HG03442 (cell line): ENCODE measurements around the gene GLI2.

Experiments
- ATAC-seq: cut with Tn5 transposase; IDR thresholded peaks from one replicate; pipeline ENCODE4 v1.9.1; 2021; ENCODE audit warnings: mild to moderate bottlenecking, moderate library complexity; ENCODE audit not compliant: unreplicated experiment

GLI2 gene

GRCh38 chr2:120769076-120769786, 33.6 kb downstream of the GLI2 start:
- ATAC-seq: no peak

DNA sequence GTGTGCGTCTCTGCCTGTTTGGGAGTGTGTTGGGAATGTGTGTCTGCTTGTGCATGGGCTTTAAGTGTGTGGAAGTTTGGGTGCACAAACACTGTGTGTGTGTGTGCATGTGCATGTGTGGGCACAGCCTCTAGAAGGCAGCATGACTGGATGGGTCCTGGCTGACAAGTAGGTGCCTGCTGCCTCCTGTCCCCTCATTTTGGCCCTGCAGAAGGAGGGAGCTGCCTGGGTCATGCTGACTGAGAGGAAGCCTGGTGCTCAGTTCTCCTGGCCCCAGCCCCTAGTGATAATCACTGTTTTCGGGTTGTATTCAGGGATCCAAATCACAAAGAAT, 34.1 kb downstream of the GLI2 start:
- no peak for ATAC-seq

GRCh38 chr2:120770176-120770575, 34.5 kb downstream of the GLI2 start:
- ATAC-seq: no peak

DNA sequence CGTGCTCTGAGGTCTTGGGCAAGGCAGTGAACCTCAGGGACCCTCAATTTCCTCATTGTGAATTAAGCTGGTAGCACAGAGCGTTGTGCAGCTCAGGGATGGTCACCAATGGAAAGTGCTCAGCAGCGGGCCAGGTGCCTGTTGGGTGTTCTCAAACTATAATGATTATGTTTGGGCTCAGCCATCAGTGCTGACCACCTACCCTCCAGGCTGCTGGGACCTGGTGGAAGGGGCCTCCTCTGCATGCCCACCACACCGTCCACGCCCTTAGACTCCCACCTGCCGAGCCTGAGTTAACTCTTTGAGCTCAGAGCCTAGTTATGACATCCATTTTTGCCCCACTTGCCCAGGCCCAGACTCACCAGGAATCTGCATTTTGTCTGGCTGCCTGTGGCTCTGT, 35.0 kb downstream of the GLI2 start:
- ATAC-seq: no peak

- no peak for ATAC-seq
Observed at GRCh38 chr2:120771111-120771780, 35.6 kb downstream of the GLI2 start.

DNA sequence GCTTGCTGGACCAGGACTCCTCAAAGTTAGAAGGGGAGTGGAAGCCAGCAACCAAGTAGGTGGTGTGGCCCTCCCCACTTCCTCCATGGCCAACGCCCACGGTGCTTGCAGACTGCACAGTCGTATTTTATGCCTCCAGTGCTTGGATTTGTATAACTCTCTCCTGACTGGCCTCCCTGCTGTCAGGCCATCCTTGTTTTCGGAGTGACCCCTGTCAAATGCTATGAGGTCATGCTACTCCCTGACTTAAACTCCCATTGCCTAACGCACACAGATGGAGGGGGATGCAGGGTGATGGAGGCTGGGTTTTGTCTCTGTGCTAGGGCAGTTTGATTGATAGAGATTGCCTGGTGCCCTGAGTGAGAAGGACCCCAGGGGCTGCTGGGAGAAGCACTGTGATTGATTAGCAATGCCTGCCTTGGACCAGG, 36.1 kb downstream of the GLI2 start:
- no peak for ATAC-seq

- ATAC-seq: no peak
Observed at GRCh38 chr2:120772261-120772660, 36.6 kb downstream of the GLI2 start.

GRCh38 chr2:120773186-120773800, 37.6 kb downstream of the GLI2 start:
- no peak for ATAC-seq

DNA sequence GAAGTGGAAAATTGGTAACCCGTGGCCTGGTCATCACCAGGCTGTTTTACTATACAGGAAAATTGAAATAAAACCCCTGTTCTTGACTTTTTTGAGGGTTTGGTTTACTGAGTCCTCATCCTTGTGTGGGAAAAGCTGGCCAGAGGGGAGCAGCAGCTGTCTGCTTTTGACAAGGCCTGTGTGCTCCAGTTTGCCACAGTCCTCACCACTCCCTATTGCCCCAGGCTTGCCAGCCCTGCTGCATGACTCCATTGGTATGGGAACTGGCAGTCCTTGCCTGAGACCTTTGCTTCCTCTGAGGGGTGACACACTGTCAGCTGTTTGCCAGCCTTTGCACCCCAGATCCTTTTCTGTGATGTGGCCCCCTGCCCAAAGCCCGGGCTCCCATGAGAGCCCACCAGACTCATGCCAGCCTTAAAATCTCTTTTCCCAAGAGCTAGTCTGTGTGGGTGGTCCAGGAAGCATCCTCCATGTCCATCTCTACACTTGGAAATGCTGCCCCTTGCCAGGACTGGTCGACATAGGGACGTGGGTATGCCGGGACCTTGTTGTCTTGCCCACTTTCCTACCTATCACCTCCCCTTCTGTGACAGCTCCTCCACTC, 39.0 kb downstream of the GLI2 start:
- ATAC-seq: no peak

DNA sequence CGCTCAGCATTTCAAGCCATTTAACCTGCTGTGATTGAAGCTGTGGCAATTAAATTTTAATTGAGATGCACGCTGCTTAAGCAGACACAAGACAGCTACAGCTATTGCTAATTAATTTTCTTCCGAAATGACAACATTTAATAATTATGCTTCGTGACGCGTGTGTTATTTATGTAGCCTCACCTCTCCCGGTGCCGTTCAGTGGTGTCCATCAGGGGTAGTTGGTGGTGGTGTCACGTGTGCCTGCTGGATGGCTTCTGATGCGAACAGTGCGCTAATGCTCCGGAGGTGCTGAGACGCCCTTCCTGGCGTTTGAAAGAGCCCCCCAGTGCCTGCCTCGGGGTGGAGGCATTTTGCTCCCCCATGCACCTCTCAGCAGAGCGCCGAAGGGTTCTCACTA, 39.5 kb downstream of the GLI2 start:
- no peak for ATAC-seq

DNA sequence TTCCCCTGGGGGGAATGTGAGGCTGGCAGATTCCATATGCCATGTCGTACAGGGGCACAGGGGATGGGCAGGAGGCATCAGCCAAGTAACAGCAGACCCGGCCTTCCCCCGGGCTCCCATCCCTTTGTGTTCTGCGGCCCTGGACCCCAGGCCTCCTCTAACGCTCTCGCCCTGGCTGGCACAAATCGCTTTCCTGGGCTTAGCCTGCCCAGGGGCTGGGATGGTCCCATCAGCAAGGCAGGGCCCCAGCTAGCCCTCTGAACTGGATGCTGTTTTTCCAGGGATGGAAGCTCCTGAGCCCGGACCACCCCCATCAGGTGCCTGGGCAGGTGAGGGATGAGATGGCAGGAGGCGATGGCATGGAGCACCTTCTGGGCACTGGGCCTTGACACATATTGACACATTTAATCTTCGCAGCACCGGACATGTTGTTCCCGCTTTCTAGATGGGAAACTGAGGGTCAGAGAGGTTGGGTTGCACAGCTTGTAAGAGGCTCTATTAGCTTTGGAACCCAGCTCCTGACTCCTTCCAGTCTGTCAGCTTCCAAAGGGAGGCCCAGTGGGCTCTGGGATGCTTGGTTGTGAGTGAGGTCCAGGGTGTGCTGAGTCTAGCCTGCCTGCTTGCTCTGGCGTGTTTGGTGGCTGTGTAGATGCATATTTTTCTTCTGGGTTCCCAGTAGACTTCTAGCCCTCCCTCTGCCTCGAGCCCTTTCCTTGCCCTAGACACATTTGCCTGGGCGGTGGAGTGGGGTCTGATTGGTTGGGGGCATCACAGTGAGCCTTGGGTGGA, 40.3 kb downstream of the GLI2 start:
- ATAC-seq: no peak

DNA sequence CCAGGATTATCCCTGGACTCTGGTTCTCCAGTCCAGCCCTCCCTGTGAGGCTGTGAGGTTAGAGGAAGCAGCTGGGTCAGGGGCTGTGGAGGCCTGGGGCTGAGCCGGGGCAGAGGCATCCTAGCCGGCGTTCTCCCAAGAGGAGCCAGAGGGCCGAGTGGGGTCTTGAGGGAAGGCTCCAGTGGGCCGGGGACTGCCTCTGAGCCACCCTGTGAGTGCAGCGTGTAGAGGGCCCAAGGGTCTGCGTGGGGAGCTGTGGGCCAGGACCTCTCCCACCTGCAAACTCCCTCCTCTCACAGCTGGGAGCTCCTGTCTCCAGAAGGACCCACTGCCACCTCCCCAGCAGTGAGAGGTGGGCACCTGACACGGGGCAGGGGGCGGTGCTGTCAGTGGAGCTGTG, 41.0 kb downstream of the GLI2 start:
- ATAC-seq: no peak

DNA sequence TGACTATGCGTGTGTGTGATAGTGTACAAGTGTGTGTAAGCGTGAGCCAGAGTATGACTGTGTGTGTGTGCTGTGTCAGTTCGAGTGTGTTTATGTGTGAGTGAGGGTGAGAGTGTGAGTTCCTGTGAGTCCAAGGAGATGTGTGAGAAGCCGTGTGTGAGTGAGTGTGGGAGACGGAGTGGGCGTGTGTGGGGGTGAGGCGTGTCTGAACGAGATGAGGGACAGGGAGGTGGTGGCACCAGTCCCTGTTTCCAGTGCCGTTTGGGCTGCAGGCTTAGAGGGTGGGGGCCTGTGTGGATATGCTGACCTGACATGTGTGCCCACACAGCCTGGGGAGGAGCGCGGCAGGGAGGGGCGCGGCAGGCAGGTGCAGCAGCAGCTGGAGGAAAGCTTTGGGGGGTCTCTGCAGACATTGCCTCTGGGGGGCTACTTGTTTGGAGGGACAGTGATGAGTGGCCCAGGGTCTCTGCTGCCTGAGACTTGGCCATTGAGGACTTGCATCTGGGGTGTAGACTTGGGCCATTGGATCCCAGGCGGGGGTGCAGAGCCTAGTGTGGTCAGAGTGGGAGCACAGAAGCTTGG, 41.6 kb downstream of the GLI2 start:
- no peak for ATAC-seq

GRCh38 chr2:120777787-120778186, 42.1 kb downstream of the GLI2 start:
- no peak for ATAC-seq

DNA sequence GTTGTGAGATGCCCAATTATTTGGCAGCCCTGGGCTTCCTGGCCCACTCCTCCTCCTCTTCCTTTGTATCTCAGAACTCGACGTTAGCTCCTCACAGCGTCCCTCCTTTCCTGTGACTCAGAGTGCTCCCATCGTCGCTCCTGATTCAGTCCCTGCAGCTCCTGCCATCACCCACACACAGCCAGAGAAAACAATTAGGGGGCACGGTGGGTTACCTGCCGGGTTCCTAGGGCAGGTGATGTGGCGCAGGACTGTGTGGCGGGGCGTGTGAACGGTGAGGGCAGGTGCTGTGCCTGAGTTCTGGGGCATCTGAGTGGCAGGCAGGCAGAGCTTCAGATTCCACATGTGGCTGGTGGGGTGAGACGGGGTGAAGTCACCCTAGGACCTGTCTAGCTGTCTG, 42.6 kb downstream of the GLI2 start:
- no peak for ATAC-seq

GRCh38 chr2:120779781-120780283, 44.2 kb downstream of the GLI2 start:
- no peak for ATAC-seq

- ATAC-seq: no peak
Observed at GRCh38 chr2:120780402-120780801, 44.7 kb downstream of the GLI2 start.

DNA sequence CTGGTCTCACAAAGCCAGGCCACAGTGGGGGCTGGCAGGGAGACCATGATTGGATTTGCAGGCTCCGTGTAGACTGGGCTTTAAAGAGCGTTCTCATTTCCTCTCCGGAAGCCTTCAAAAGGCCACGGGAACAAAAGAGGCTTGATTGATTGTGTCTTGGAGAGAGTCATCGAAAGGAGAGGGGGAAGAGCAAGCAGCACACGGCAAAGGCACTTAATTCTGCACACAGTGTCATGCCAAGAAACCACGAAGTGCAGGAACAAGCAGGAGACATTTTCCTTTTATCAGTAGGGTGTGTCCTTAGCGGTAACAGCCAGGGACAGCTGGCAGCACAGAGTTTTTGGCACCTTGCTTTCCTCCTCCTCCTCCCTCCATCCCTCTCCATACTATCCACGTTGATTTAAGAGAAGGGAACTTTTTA, 47.7 kb downstream of the GLI2 start:
- ATAC-seq: no peak

DNA sequence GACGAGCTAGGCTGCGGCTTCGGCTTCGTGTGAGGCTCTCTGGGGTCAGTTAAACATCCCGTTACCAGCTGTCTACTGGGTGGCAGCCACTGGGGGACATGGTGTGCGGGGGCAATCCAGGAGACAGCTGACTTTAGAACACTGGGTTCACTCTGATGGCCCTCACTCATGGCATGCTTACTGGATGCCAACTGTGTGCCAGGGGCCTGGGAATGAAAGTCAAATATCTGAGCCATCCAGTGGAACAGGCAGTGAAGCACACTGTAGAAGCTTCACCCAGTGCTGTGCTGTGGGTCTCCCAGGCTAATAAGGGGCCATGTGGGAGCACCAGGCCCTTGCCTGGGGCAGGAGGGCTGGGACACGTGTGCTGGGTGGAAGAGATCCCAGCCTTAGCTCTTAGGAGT, 48.3 kb downstream of the GLI2 start:
- no peak for ATAC-seq
